HG03108 (cell line): ENCODE measurements around the gene LMO7.

Source experiments
- ATAC-seq: cut with Tn5 transposase; IDR thresholded peaks from one replicate; pipeline ENCODE4 v1.9.1; 2021; ENCODE audit warnings: moderate library complexity; ENCODE audit not compliant: unreplicated experiment

The LMO7 gene

GRCh38 chr13:75876142-75877050, 240.3 kb downstream of the LMO7 start:
- ATAC-seq: peak; percentile 89

GRCh38 chr13:75877071-75877470, 240.9 kb downstream of the LMO7 start:
- ATAC-seq: no peak

- no peak for ATAC-seq
Observed at GRCh38 chr13:75879656-75880055, 243.5 kb downstream of the LMO7 start.

GRCh38 chr13:75881109-75881775, 245.1 kb downstream of the LMO7 start:
- ATAC-seq: no peak

- ATAC-seq: no peak
Observed at GRCh38 chr13:75882261-75882660, 246.1 kb downstream of the LMO7 start.

- no peak for ATAC-seq
Observed at GRCh38 chr13:75889427-75889826, 253.3 kb downstream of the LMO7 start.

- no peak for ATAC-seq
Observed at GRCh38 chr13:75895168-75895567, 259.0 kb downstream of the LMO7 start.

GRCh38 chr13:75896271-75896670, 260.1 kb downstream of the LMO7 start:
- ATAC-seq: no peak

- no peak for ATAC-seq
Observed at GRCh38 chr13:75897386-75897785, 261.3 kb downstream of the LMO7 start.

GRCh38 chr13:75901501-75901900, 265.4 kb downstream of the LMO7 start:
- no peak for ATAC-seq

- no peak for ATAC-seq
Observed at GRCh38 chr13:75902166-75903104, 266.3 kb downstream of the LMO7 start.

GRCh38 chr13:75904012-75904411, 267.9 kb downstream of the LMO7 start:
- no peak for ATAC-seq

- ATAC-seq: no peak
Observed at GRCh38 chr13:75906315-75906714, 270.2 kb downstream of the LMO7 start.

- ATAC-seq: no peak
Observed at GRCh38 chr13:75907044-75907443, 270.9 kb downstream of the LMO7 start.

- ATAC-seq: no peak
Observed at GRCh38 chr13:75908141-75908540, 272.0 kb downstream of the LMO7 start.
